ENCODE measurements around the gene RNF26.
A peak's percentile ranks its signal among the peaks of the same experiment; 100 is the strongest.

Gene RNF26

GRCh38 chr11:119338318-119338890 lies 4.1 kb downstream of the RNF26 start (continued):
- no peak for TF ChIP-seq SETDB1 (IDR thresholded peaks at IDR 0.05; ENCODE audit: insufficient read length, low read length)
- TF ChIP-seq ZNF785 (tag by site-specific recombination; IDR thresholded peaks at IDR 0.05) = no peak
- TF ChIP-seq ZNF416 (tag by site-specific recombination; IDR thresholded peaks at IDR 0.05) = no peak
- TF ChIP-seq ZNF214 (tag by site-specific recombination; IDR thresholded peaks at IDR 0.05; ENCODE audit: borderline replicate concordance) = no peak
- no peak for TF ChIP-seq ZNF626 (tag by site-specific recombination; IDR thresholded peaks at IDR 0.05)
- no peak for TF ChIP-seq OVOL3 (tag by site-specific recombination; IDR thresholded peaks at IDR 0.05)
- no peak for TF ChIP-seq KLF16 (tag by site-specific recombination; IDR thresholded peaks at IDR 0.05)
- no peak for TF ChIP-seq MEIS1 (CRISPR knock-in tag; IDR thresholded peaks at IDR 0.05; ENCODE audit: borderline replicate concordance)
- TF ChIP-seq REPIN1 (tag by site-specific recombination; IDR thresholded peaks at IDR 0.05; ENCODE audit: low read depth) = no peak
- no peak for TF ChIP-seq ZNF184 (tag by site-specific recombination; IDR thresholded peaks at IDR 0.05)
- TF ChIP-seq HOXD13 (CRISPR knock-in tag; IDR thresholded peaks at IDR 0.05; ENCODE audit: borderline replicate concordance) = no peak
- TF ChIP-seq ZNF341 (tag by site-specific recombination; IDR thresholded peaks at IDR 0.05; ENCODE audit: low read depth) = peak; percentile 77
- TF ChIP-seq ZNF704 (tag by site-specific recombination; IDR thresholded peaks at IDR 0.05) = no peak
- no peak for TF ChIP-seq ZNF624 (tag by site-specific recombination; IDR thresholded peaks at IDR 0.05)
- no peak for TF ChIP-seq ZBTB20 (tag by site-specific recombination; IDR thresholded peaks at IDR 0.05)
- 0 out of 2 replicates have a peak, but pooled peaks have one; percentile 22 for TF ChIP-seq ZNF660 (tag by site-specific recombination; IDR thresholded peaks at IDR 0.05)
- no peak for TF ChIP-seq ZNF175 (tag by site-specific recombination; IDR thresholded peaks at IDR 0.05)
- no peak for TF ChIP-seq ZNF16 (tag by site-specific recombination; IDR thresholded peaks at IDR 0.05; ENCODE audit: low read depth)
- no peak for TF ChIP-seq GLI2 (tag by site-specific recombination; IDR thresholded peaks at IDR 0.05; ENCODE audit: borderline replicate concordance, low read depth)
- TF ChIP-seq ZNF670 (tag by site-specific recombination; IDR thresholded peaks at IDR 0.05; ENCODE audit: low read depth) = no peak
- TF ChIP-seq ZBTB10 (tag by site-specific recombination; IDR thresholded peaks at IDR 0.05) = no peak
- no peak for TF ChIP-seq ZNF23 (tag by site-specific recombination; IDR thresholded peaks at IDR 0.05; ENCODE audit: borderline replicate concordance)
- TF ChIP-seq ZNF394 (tag by site-specific recombination; IDR thresholded peaks at IDR 0.05; ENCODE audit: borderline replicate concordance) = no peak
- no peak for TF ChIP-seq ZNF639 (tag by site-specific recombination; IDR thresholded peaks at IDR 0.05)
- no peak for TF ChIP-seq ZNF830 (tag by site-specific recombination; IDR thresholded peaks at IDR 0.05; ENCODE audit: low read depth)
- TF ChIP-seq ZNF544 (tag by site-specific recombination; IDR thresholded peaks at IDR 0.05) = no peak
- no peak for TF ChIP-seq ZNF146 (tag by site-specific recombination; IDR thresholded peaks at IDR 0.05)
- TF ChIP-seq BCL6B (tag by site-specific recombination; IDR thresholded peaks at IDR 0.05) = no peak
- no peak for TF ChIP-seq AEBP2 (tag by site-specific recombination; IDR thresholded peaks at IDR 0.05; ENCODE audit: borderline replicate concordance)
- TF ChIP-seq PATZ1 (tag by site-specific recombination; IDR thresholded peaks at IDR 0.05) = peak; percentile 53

Data from HEK293 (cell line).